Renal cortical epithelial cell (primary cell): ENCODE results near the gene DKK3. TPM values are rescaled to one million over a fixed set of nuclear protein-coding genes. Genes with fewer than 3 reads are reported as not detected.

ENCODE experiments used
- DNase-seq: peaks from one replicate; pipeline ENCODE4 v3.0.0-alpha.2; 2011; ENCODE audit warnings: low read depth
- total RNA-seq: library from RNA; depleted of rRNA; stranded (reverse); fragments of >200 nt; gene quantifications from 2 replicates; pipeline ENCODE4 v1.2.3, GENCODE V29; 2014

The DKK3 gene
- total RNA-seq, 1 donor from 2014 or later, result 150 TPM

DNA sequence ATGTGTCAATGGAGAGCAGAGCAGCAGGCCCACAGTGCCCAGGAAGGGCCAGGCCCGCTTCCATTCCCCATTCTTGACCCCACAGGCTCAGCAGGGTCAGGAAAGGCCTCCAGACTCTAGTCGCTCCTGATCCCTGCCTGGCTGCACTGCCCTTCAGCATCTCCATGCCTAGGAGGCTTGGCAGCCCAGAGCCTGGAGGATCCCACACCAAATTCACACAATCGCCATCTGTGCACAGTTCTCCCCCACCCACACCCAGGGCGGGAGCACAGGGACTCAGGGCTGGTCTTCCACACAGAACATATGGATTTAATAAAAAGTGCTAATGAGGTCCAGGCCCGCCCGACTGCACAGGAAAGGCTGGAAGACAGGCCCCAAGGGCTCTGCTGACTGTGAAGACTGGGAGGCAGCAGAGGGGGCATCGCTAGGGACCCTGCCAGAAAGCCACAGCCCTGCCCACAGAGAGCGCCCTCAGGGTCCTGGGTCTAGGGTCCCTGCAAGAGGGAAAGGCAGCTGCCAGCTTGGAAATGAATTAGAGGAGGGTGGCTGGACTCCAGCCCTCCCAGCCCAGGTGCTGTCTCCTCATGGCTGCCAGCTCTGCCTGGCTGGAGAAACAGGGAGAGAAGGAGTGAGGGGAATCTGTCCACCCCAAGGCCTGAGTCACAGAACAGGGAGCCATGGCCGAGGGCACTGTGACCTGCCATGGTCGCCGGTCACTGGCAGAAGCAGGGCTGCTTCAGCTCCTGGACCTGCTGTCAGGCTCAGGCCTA is 39.7 kb downstream of the DKK3 start:
- no peak for DNase-seq

DNA sequence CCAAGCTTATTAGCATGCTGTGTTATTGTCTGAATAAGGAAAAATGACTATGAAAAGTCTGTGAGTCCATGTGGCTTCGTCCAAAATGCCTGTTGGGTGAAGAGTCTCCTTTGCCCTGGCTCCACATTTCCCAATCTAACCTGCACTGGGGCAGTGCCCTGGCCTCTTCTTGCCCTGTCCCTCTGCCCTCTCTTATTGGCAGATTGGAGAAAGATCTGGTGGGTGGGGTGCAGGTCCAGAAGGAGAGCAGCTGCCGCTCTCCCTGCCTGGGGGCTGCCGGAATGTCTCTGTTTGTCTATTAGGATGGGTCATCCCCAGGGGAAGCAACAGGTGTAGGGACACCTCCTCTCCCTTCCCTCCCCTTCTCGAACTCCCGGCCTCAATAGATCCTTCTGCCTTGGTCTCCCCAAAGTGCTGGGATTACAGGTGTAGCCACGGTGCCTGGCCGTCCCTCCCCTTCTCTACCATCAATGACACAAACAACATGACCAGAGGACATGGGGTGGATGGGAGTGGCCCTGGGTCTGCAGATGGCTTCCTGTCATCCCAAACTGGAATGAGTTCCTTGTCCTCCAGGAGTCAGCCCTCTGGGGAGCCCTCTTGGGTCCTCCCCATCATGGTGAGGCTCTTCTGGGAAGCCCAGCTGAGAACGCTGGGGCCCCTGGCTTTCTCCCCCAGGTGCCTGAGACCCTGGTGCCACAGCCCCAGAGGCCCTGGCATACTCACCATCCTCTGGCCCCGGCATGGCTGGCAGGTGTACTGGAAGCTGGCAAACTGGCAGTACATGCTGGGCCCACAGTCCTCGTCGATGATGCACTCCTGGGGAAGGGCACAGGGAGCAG is 40.5 kb downstream of the DKK3 start:
- DNase-seq, result no peak

DNA sequence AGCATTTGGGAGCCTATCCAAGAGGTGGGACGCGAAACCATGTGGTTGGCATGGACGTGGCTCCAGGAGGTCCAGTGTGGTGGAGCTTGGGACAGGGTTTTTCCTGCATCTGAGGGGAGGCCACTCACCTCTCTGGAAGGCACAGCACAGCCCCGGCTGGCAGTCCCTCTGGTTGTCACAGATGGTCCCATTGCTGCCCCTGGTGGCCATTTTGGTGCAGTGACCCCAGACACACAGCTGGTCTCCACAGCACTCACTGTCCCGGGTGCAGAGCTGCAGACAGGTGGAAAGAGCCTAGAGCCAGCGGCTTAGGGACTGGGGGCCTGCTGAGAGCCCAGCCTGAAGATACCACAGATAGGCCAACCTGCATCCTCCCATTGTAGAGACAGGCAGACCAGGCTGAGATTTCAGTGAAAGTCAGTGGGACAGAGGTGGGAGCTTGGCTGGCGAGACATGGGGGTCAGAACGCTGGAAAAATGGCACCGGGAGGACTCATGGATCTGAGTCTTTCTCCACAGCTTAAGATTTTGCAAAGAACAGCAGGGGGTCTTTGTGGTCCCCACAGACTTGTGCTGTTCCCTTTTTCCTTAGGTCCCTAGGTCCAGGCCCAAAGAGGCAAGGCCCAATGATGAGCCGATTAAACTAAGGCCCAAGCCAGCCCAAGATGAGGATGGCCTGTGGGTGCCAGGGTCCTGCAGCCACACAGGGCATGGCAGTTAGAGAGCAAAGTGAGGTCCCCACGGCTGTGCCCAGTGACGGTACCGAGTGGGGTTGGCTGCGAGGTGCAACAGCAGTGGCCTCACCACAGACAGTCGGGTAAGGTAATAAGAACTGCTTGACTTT is 41.4 kb downstream of the DKK3 start:
- no peak for DNase-seq

DNA sequence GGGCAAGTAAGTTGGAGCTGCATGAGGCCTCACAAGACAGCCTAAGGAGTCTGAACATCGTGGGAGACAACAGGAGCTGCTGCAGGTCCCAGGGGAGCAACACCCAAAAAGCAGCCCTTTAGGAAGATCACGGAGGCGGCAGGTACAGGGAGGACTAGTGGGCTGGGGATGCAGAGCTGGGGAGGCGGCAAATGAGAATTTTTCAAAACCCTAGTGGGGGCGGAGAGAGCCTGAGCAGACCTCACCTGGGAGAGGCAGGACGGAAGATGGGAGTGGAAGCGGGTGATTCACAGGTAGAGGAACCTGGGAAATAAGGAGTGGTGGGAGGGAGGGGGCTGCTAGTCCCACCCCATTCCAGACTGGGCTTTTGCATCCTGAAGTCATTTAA is 42.1 kb downstream of the DKK3 start:
- no peak for DNase-seq

DNA sequence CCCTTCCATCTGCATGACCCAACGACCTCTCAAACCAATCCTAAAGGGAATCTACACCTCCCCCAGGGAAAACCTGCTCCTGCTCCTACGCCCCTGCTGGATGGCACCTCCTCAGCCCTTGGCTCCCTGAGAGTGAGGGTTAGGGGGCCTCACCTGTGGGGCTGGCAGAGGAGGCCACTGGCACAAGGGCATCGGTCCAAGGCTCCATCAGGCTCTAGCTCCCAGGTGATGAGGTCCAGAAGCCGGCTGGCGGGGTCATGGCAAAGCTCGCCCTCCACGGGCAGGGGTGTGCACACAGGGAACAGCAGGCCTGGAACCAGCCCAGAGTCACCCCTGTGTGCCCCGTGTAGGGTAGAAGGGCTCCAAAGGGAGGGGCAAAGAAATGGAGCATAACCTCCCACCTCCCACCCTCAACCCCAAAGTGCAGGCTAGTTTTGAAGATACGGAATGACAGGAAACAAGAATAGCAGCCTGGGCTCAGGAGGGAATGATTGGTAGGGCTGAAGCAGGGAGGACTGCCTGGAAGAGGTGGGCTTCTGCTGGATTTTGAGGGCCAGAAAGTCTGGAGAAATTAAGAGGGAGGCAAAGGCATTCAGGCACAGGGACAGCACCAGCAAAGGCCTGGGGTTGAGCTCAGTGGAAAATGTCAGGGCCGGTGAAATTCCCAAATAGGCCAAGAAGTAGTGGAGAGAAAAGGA is 42.6 kb downstream of the DKK3 start:
- no peak for DNase-seq

DNA sequence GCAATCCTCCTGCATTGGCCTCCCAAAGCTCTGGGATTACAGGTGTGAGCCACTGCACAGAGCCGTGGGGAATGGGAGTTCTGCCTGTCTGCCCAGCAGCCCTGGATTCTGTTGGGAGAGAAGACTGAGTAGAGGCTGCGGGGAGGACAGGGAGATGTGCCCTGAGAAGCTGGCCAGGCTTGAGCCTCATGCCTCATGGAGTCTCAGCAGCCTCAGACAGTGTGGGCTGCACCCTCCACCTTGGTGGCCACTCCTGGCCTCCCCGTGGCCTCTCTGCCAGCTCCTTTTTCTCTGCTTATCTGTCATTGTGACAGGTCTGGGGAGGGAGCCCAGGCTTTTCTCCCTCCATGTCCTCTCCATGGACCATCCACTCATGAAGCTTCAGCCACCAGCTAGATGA is 43.2 kb downstream of the DKK3 start:
- no peak for DNase-seq

DNA sequence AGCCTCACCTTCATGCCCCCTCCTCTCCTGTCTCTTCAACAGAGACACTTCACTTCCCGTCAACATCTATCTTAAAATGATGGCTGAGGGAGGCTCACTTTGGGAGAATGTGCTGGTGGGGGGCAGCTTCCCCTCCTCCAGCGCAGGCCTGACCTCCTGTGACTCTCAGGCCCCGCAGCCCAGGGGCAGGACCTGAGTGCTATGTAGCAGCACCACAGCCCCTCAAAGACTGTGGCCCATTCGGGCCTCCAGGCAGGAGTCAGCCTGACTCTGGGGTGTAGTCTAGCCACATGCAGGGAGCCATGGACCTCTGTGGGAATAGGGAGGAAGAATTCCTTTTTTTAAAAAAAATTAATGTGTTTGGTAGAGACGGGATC is 43.7 kb downstream of the DKK3 start:
- DNase-seq, result no peak

DNA sequence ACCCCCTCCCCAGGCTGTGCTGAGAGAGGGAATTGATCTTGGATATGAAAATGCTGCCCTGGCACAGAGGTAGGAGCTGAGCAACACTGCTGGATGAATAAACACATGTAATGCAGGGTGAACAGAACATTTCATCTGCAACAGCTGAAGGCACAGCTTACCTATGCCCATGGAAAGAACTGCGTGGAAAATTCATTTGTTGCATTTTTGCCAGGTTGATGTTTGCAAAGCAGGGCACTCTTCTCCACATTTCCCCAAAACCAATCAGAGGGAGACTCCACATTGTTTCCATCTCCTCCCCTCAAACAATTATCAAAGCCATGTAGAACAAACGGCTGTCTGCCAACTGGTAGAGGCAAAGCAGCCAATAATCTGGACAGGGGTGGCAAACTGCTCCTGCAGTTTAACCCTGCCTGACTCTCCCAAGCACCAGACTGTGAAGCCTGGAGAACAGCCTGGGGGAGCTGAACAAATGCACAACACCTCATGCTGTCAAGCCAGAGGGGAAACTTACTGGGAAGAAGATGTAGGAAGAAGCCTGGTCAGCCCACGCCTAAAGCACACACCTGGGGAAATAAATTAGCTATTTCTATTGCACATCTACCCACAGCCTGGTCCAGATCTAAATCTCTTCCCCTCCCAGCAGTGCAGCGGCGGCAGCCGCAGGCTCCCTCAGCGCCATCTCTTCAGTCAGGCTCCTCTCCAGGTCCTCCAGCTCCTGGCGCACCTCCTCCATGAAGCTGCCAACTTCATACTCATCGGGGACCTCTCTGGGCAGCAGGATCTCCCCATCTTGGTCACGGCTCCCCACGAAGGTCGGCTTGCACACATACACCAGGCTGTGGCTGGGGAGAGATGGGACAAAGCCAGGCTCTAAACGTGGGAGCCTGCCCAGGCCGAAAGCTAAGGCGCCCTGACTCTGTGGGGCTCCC is 44.3 kb downstream of the DKK3 start:
- no peak for DNase-seq

DNA sequence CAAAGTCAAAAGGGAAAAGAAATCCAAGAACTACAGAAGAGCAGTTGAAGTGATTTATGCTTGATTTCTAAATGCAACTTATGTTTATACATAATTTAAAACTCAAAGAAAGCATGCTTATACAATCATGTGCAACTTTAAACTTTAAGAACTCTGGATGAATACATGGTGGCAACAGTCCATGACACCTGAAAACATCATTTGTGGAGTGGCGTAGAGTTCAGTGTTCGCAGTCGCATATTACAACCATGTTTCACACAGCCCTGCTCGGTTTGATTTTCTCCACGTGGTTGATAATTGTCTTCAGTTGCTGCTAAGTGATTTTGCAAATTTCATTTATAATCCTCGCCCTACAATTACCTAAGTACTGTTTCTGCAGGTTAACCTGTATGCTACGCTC is 45.4 kb downstream of the DKK3 start:
- no peak for DNase-seq

DNA sequence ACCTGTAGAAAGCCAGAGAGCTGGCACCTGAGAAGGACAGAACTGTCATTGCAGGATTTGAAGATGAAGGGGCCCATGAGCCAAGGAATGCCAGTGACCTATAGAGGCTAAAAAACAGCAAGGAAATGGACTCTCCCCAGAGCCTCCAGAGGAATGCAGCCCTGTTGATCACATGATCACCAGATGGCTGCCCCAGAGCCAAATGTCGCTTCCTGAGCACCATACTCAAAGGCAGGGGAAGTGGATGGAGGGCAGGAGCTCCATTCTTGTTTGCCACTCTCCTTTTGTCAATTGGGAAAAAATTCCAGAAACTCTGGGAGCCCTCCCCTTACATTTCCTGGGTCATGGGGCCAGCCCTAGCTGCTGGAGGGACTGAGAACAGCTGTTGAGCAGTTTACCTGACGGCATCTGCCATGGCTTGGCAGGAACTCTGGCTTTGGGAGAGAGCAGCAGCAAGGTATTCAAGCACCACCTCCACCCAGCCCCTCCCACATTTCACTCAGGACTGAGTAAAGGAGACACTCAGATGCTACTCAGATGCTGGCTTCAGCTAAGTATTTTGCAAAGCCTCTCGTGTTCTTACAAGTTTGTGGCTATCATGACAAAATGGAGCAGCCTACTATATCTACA is 46.9 kb downstream of the DKK3 start:
- DNase-seq, result no peak

DNA sequence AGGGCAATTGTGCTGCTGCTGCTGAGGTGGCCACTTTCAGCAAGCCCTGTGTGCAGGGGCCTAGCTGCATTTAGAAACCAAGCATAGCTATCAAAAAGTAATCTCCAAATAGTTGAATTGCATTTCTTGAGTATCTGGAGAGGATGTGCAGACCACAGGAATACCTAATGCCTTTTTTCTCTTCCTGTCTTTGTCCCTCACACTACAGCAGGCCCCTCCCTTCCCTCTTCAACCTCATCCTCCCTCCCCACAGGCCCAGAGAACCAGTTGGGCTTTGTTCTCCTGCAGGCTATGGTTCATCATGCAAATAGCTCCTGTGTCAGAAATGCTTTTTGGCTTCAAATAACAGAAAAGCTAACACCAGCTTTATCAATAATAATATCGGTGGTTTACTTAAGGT is 47.7 kb downstream of the DKK3 start:
- DNase-seq, result no peak

DNA sequence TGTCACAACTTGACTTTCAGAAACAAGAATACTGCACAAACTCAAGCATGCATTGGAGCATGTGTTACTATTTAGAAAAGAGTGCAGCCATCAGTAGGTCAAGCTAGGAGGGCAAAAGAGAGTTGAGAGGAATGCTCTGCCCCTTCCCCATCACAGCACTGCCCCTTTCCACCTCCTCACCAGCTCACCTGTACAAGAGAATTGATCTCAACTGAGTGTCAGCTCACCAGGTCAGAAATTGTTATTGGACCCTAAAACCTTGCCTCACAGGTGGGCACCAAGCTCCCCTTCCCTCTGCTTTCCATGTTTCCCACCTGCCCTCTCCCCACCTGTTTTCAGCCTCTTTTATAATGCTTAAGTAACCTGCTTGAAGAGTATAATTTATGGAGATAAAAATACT is 48.8 kb downstream of the DKK3 start:
- DNase-seq, result no peak

DNA sequence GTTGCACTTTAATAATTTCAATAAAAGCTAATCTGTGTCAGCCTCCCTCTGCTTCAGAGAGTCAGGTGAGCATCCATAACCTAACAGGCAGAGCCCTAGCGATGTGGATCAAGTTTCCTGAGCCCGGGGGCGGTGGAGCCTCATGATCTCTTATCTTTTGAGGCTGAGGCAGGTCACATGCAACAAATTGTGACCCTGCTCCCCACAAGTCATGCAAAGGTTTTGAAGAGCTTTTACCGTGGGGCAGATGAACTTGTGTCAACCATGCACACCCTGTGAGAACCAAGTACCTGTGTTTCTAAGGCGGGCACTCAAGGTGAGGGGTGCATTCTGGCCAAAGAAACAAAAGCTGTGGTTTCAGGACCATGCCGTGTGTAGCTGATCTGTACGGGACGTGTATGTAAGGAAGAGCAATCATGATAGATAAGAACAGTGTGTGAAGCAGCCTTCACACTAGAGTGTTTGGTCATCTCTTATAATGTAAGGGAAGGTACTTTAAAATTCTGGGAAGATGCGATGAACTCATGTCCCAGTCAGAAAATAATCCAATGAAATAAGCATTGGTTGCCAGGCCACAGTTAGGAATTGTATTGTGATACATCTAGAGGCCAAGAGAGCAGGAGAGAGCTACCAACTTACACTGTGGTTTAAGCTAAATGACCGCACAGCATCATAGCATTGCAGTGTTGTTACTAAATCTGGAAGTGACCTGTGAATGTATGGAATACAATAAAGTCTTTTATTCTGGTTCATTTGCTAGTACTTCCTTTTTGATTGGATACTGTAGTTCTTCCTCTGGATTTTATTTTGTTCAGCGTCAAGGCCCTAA is 49.8 kb downstream of the DKK3 start:
- no peak for DNase-seq

DNA sequence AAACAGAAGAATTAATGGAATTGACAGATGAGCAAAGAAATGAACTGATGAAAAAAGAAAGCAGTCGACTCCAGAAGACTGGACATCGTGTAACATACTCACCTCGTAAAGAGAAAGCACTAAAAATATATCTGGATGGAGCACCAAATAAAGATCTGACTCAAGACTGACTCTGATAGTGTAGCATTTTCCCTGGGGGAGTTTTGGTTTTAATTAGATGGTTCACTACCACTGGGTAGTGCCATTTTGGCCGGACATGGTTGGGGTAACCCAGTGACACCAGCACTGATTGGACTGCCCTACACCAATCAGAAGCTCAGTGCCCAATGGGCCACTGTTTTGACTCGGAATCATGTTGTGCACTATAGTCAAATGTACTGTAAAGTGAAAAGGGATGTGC is 52.4 kb downstream of the DKK3 start:
- no peak for DNase-seq

DNA sequence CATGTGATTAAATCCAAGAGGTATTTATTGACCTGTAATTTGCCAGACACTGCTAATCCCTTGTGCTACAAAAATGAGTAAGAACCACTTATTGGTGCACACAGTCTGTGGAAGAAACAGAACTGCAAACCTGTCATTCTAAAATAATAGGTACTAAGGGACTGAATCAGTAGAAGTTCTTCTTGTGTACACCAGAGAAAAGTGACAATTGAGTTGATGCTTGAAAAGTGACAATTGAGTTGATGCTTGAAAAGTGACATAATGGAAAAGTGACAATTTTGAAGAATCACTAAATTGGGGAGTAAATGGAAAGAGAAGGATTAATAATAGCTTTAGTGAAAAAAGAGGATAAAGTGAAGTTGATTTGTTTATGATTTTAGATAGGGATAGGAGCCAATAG is 56.4 kb downstream of the DKK3 start:
- DNase-seq, result no peak

DNA sequence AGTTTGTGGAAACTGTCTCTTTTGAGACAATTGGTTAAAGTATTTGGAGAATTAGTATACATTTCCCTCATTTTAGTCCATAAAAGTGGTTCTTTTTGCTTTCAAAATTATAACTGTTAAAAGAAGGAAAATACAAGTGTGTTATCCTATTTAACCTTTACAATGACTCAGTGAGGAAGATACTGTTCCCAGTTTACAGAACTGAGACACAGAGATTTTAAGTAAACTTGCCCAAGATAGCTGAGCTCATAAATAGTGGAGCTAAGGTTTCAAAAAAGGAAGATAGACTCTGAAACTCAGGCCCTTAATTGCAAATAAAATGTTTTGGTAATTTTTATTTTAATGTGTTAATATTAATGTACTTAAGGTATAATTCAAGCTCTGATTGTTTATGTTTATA is 58.9 kb downstream of the DKK3 start:
- no peak for DNase-seq

DNA sequence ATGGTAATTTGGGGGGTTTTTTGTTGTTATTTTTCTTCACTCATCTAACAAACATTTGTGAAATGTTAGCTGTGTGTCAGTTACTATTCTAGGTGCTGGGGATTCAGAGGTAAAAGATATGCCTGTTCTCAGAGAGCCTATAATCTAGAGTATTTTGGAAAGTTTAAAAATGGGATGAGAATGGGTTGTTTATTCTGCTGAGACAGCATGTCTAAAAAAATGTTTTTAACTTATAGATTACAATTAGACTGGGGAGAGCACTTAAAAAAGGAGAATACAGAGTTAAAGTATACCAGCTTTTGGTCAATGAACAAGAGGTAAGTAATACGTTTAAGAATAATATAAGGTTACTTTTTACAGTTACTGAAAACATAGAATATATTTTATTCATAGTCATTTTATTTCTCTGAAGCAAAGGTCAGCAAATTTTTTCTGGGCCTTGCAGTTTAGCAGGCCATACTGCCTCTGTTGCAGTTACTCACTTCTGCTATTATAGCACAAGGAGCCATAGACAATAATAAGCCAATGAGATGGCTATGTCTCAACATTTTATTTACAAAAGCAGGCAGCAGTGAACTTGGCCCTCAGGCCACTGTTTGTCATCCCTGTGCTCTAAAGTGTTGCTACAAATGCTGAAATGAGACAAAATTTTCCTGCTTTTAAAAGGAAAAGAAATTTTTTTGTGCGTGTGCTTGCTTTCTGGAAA is 60.0 kb downstream of the DKK3 start:
- peak; percentile 13 for DNase-seq

DNA sequence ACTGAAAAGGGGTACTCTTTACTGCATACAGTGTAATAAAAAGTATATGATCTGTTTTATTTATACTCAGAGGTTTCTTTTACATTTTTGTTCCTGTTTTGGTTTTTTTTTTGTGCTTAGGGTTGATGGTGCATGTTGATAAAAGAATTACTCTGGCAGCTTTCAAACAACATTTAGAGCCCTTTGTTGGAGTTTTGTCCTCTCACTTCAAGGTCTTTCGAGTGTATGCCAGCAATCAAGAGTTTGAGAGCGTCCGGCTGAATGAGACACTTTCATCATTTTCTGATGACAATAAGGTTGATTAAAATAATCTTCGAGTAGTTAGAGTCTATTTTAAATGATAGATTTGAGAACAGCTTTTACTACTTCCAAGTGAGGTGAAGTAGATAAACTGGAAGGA is 60.6 kb downstream of the DKK3 start:
- no peak for DNase-seq

DNA sequence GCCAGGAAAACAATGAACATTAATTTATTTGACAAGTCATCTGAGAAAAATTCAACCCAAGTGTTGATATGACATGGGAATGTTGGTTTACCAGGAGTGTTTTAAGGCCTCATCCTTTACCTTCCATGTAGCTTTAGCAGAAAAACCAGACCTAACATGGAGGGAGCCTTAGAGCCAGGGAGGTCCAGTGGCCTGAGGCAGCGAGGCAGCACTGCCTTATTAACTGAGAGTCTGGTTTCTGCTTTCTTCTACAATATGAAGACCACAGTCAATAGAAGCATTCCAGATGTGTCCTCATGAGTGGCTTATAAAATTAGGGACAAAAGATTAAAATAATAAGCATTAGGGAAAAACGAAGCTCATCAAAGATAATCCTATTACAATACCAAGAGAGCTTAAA is 61.5 kb downstream of the DKK3 start:
- DNase-seq, result no peak
